NCI-H1105 treated with DMSO at 0.1 percent for 48 hours (cell line): Measurements from ENCODE around the gene ZBTB5.
"Not testable (repeated sequence)": the region's sequence is repeated elsewhere in the genome, so short reads cannot be mapped to it uniquely, and the experiment has no call there.

Experiments used
- DNase-seq: peaks from one replicate; lab custom pipeline; 2025; lab: John Stamatoyannopoulos, UW

The ZBTB5 gene

DNA sequence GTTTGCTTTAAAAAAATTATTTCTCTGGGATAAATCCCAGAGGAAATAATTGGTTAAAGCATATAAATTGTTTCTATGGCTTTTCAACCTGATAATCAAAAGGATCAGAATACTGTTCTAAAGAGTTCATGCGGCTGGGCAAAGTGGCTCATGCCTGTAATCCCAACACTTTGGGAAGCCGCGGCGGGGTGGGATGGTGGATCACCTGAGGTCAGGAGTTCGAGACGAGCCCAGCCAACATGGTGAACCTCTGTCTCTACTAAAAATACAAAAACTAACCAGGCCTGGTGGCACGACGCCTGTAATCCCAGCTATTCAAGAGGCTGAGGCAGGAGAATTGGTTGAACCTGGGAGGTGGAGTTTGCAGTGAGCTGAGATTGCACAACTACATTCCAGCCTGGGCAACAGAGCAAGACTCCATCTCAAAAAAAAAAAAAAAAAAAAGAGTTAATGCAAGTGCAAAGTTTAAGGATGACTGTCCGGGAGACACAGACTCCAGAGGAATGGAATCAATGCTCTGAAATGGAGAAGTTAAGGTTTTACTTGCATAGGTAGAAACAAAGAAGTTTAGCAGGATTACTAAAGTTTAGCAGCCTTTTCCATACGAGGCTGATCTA is 59.4 kb downstream of the ZBTB5 start:
- DNase-seq = no peak

DNA sequence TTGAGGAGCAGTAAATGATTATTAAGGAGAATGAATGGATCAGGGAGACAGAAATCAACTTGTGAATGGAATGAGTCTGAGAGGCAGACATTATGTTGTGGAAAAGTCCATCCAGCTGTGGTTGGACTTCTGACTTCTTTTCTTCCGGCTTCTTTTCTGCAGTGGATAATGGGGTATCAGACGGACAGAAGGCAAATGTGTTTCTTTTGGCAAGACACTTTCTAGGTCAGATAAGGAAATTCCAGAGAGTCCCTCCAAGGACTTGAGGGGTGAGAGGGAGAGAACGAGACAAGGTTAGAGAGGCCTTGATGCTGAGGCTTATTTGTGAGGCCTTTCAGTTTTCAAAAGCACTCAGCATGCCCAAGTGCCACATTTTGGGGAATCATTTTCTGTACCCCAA is 59.9 kb downstream of the ZBTB5 start:
- no peak for DNase-seq

DNA sequence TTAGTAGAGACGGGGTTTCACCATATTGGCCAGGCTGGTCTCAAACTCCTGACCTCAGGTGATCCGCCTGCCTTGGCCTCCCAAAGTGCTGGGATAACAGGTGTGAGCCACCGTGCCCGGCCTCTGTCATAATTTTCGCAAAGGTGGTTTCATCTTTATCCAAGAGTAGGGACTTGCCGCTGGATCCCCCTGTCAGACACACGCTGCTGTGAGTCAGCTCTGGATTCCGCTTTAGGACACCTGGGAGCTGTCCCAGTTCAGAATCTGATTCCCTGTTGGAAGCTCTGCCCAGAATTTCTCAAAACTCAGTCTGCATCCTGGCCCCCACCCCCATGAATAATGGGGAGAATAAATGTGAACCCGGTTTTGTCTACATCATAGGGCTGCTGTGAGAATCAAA is 60.7 kb downstream of the ZBTB5 start:
- DNase-seq = no peak

DNA sequence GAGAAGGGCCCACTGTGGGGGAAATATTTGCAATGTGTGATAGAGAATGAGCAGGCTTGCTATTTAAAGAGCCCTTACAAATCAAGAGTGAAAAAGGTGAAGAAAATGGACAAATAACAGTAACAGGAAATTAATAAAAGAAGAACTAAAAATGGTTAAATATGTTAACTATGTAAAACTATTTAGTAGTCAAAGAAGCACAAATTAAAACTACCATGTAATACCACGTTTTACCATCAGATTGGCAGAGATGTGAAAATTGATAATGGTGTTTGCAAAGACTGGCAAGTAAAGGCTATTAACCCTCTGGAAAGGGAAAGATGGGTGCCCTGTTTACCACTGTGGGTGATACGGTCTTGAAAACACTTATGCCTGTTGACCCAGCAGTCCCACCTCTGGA is 65.9 kb downstream of the ZBTB5 start:
- DNase-seq = no peak

DNA sequence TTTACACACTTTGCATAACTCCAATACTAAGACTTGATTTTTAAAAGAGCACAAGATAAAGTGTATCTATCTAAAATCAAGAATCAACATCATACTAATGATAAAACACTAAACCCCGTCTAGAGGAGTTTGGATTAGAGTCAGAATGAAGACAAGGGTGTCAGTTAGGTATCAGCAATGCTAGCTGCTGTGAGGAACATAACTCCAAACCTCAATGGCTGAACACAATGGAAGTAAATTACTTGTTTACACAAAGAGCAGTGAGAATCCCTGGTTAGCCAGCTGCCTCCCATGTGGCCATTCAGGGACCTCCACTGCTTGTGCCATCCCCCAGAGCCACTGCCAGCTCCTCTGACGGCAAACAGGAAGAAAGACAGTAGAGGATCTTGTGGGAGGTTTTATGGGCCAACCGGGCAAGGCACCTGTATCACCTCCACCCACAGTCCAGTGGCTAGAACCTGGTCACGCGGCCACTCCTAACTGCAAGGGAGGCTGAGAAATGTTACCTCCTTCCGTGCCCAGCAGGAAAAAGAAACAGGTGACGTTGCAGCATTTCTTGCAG is 66.7 kb downstream of the ZBTB5 start:
- no peak for DNase-seq

DNA sequence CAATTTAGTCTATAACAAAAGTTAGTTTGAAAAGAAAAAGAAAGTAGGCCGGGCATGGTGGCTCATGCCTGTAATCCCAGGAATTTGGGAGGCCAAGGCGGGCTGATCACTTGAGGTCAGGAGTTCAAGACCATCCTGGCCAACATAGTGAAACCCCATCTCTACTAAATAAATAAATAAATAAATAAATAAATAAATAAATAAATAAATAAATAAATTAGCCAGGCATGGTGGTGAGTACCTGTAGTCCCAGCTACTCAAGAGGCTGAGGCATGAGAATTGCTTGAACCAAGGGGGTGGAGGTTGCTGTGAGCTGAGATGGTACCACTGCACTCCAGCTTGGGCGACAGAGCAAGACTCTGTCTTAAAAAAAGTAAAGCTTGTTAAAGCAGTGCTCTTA is 67.3 kb downstream of the ZBTB5 start:
- DNase-seq = not testable (repeated sequence)

DNA sequence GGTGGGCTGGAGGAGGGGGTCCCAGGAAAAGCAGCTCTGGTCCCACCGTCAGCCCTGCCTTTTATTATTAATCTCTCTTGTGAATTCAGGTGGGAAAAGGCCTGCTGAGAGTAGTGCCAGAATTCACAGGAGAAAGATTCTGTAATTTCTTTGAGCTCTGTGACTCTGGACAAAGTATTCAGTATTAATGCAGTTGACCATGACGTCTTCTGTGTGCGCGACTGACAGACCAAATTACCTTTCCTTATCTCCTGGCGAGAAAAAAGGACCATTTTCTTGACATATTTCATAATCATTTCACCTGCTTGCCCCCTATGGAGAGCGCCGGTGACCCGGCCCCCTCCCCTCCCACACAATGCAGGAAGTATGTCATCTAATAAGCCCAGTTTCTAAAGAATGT is 69.6 kb downstream of the ZBTB5 start:
- no peak for DNase-seq

DNA sequence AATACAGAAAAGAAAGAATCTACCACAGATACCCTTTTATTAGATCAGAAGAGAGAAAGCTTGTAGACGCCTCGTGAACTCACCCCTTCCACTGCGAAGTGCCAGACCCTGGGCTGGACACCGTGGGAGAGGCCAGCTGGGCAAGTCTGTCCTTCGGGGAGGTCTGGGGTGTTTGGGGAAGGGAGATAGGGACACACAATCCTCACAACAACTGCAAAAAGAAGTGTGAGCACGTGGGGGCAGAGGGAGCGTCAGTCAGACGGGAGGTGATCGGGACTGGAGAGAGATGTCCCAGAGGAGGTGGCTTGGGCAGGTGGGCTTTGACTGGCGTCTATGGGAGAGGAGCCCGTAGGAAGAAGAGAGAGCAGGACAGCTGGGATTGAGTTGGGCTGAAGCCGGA is 70.0 kb downstream of the ZBTB5 start:
- no peak for DNase-seq

DNA sequence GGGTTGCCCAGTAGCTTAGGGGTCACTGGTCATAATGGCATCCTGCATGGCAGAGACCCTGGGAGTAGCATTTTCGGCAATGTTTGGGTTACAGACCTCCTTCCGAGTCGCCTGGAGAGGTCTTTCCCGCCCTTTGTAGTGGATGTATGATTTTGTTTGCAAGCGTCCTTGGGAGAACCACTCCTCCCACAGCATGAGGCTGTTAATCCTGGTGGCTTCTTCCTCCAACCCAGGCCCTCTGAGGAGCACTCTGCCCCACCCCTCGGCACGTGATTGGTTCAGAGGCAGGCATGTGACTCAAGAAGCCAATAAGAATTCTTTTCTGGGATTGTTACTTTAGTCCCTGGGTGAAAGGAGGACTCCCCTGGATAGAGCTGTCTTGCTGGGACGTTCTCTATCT is 73.0 kb downstream of the ZBTB5 start:
- no peak for DNase-seq

DNA sequence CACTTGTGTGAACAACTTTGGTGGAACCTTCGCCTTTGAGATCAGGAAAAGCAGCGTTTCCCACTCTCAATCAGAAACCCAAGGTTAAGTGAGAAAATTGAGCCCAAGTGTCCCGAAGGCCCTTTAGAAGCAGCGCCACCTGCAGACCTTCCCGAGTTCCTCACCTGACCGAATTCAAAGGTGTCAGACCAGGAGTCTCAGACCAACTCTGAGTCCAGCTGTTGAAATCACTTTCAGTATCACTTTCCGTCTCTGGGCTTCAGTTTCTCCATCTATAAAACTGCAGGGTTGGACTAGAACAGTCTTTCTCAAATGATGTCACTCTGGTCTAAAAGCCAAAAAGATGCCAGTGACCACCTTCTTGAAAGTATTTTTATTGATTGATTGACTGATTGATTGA is 74.5 kb downstream of the ZBTB5 start:
- no peak for DNase-seq
